Smooth muscle cell (in vitro differentiated cells): ENCODE results near the gene CDC16. TPM values are rescaled to one million over a fixed set of nuclear protein-coding genes. Genes with fewer than 3 reads are reported as not detected.
A peak's percentile ranks its signal among the peaks of the same experiment; 100 is the strongest.

Source experiments
- DNase-seq: peaks from one replicate; lab custom pipeline; 2025; ENCODE audit not compliant: unreplicated experiment; lab: John Stamatoyannopoulos, UW
- H2AFZ ChIP-seq: fragments of 200-600 bp; sonication (generic); 2 replicates; pipeline ENCODE4 v1.6.0; 2016; ENCODE audit warnings: antibody characterized with exemption, low read depth, mild to moderate bottlenecking
- H3F3A ChIP-seq: fragments of 200-600 bp; sonication (generic); 2 replicates; pipeline ENCODE4 v1.6.0; 2017; ENCODE audit warnings: antibody characterized with exemption, low read depth
- H3K27ac ChIP-seq: fragments of 200-600 bp; sonication (generic); 2 replicates; pipeline ENCODE4 v1.5.1; 2016; ENCODE audit warnings: low read depth, mild to moderate bottlenecking
- H3K27me3 ChIP-seq: fragments of 200-600 bp; sonication (generic); 2 replicates; pipeline ENCODE4 v1.6.1; 2016; ENCODE audit warnings: low read depth, mild to moderate bottlenecking
- H3K36me3 ChIP-seq: fragments of 200-600 bp; sonication (generic); 2 replicates; pipeline ENCODE4 v1.5.1; 2016; ENCODE audit warnings: low read depth
- H3K4me1 ChIP-seq: fragments of 200-600 bp; sonication (generic); 2 replicates; pipeline ENCODE4 v1.5.1; 2016; ENCODE audit warnings: low read depth
- H3K4me2 ChIP-seq: fragments of 200-600 bp; sonication (generic); 2 replicates; pipeline ENCODE4 v1.6.0; 2016; ENCODE audit warnings: mild to moderate bottlenecking
- H3K4me3 ChIP-seq: fragments of 200-600 bp; sonication (generic); 2 replicates; pipeline ENCODE4 v1.5.1; 2016; ENCODE audit warnings: mild to moderate bottlenecking
- H3K79me2 ChIP-seq: fragments of 200-600 bp; sonication (generic); 2 replicates; pipeline ENCODE4 v1.6.0; 2016; ENCODE audit warnings: low read depth, mild to moderate bottlenecking
- H3K9ac ChIP-seq: fragments of 200-600 bp; sonication (generic); 2 replicates; pipeline ENCODE4 v1.6.0; 2016; ENCODE audit warnings: low read depth
- H3K9me3 ChIP-seq: fragments of 200-600 bp; sonication (generic); replicated peaks from 2 replicates; pipeline ENCODE4 v1.5.1; 2016; ENCODE audit warnings: low read depth
- H4K20me1 ChIP-seq: fragments of 200-600 bp; sonication (generic); 2 replicates; pipeline ENCODE4 v1.6.0; 2016; ENCODE audit warnings: low read depth
- CTCF ChIP-seq: fragments of 200-600 bp; sonication (generic); IDR thresholded peaks from 2 replicates; pipeline ENCODE4 v1.5.1; 2017; ENCODE audit warnings: borderline replicate concordance, mild to moderate bottlenecking, antibody characterized with exemption; ENCODE audit not compliant: insufficient read depth, poor library complexity, severe bottlenecking
- WGBS: methylation state at CpG from one replicate; pipeline ENCODE4 v1.1.7; 2016; ENCODE audit warnings: low lambda C conversion rate; 5-methylcytosine and 5-hydroxymethylcytosine counted together
- polyA plus RNA-seq: library from polyadenylated mRNA; unstranded; fragments of >200 nt; fragmentation: Nextera tagmentation; extraction: Ambion mirVana; gene quantifications from 2 replicates; pipeline ENCODE4 v1.2.1, GENCODE V29; 2016
- total RNA-seq: library from RNA; depleted of rRNA; stranded (reverse); fragments of >200 nt; gene quantifications from 2 replicates; pipeline ENCODE4 v1.2.3, GENCODE V29; 2014

Gene CDC16
- 43.8 and 60.7 TPM in 2 replicates for total RNA-seq
- polyA plus RNA-seq: 31.5 and 51.0 TPM in 2 replicates

- peaks cover 24% of the 10 kb centered on the region for H3K79me2 ChIP-seq
- WGBS: 3% methylated on average over 42 of the region's 76 CpGs
- no peaks in the 10 kb centered on the region for H3K9me3 ChIP-seq
- peak; percentile 59 for DNase-seq
- H3K27ac ChIP-seq: no peak within 1 kb of the TSS
- H3F3A ChIP-seq: peaks cover under 1% of the 10 kb centered on the region
- H3K4me2 ChIP-seq: peak within 1 kb of the TSS; percentile 89
- peak within 1 kb of the TSS; percentile 92 for H2AFZ ChIP-seq
- TF ChIP-seq CTCF: peak; percentile 23
- H3K36me3 ChIP-seq: peaks cover 12% of the 10 kb centered on the region
- H3K4me1 ChIP-seq: peaks cover 11% of the 10 kb centered on the region
- H3K27me3 ChIP-seq: no peaks in the 10 kb centered on the region
- H4K20me1 ChIP-seq: peaks cover 16% of the 10 kb centered on the region
- H3K9ac ChIP-seq: peak within 1 kb of the TSS; percentile 80
- H3K4me3 ChIP-seq: peak within 1 kb of the TSS; percentile 83
These were observed at the start of gene CDC16 for GRCh38 chr13:114234645-114235421. TSS of gene CDC16 (plus strand) at chr13:114234897. CDS start at chr13:114235085, 188 bp downstream.

- DNase-seq: no peak
- Histone ChIP-seq H3K4me1 (no peaks in the 10 kb centered on the region), H3K79me2 (no peaks in the 10 kb centered on the region), H3K4me2 (no peak overlapping the region), H3K27me3 (no peaks in the 10 kb centered on the region), H4K20me1 (no peaks in the 10 kb centered on the region), H3K36me3 (no peaks in the 10 kb centered on the region), H3K4me3 (no peak overlapping the region), H3F3A (no peaks in the 10 kb centered on the region), H3K27ac (no peak overlapping the region), H2AFZ (no peak overlapping the region), H3K9me3 (no peaks in the 10 kb centered on the region), H3K9ac (no peak overlapping the region)
- TF ChIP-seq CTCF: no peak
- WGBS: 94% methylated on average over 13 of the region's 15 CpGs
These were observed 49.3 kb upstream of the CDC16 start for GRCh38 chr13:114185182-114185971.

GRCh38 chr13:114194853-114195252 lies 39.8 kb upstream of the CDC16 start:
- no peak for TF ChIP-seq CTCF
- no peak overlapping the region for H3K27ac ChIP-seq
- no peak overlapping the region for H3K9ac ChIP-seq
- H3K4me1 ChIP-seq: no peaks in the 10 kb centered on the region
- no peak for DNase-seq
- H3K36me3 ChIP-seq: no peaks in the 10 kb centered on the region
- no peaks in the 10 kb centered on the region for H3K27me3 ChIP-seq
- H3F3A ChIP-seq: no peaks in the 10 kb centered on the region
- no peaks in the 10 kb centered on the region for H3K79me2 ChIP-seq
- H3K4me3 ChIP-seq: no peak overlapping the region
- no peak overlapping the region for H2AFZ ChIP-seq
- H4K20me1 ChIP-seq: no peaks in the 10 kb centered on the region
- no peak overlapping the region for H3K4me2 ChIP-seq
- 85% methylated on average over 5 of the region's 5 CpGs for WGBS
- no peaks in the 10 kb centered on the region for H3K9me3 ChIP-seq
